Lower lobe of right lung (tissue), 2 donors: ENCODE results near the gene ALAS1. TPM values are rescaled to one million over a fixed set of nuclear protein-coding genes. Genes with fewer than 3 reads are reported as not detected.

ENCODE experiments used
- ATAC-seq, 2 donors: fragments of 200-7000 bp; cut with Tn5 transposase; one replicate each; pipeline ENCODE4 v1.9.1; 2020 to 2022; ENCODE audit warnings: mild to moderate bottlenecking in 2 of 2, moderate library complexity in 2 of 2
- DNase-seq: peaks from one replicate; pipeline ENCODE4 v3.0.0-alpha.2; 2020
- H3K27ac ChIP-seq: fragments of 200-600 bp; one replicate; pipeline ENCODE4 v1.8.0; 2022
- H3K27me3 ChIP-seq: fragments of 200-600 bp; one replicate; pipeline ENCODE4 v1.8.0; 2022; ENCODE audit warnings: low read depth
- H3K36me3 ChIP-seq: fragments of 200-600 bp; one replicate; pipeline ENCODE4 v1.8.0; 2022; ENCODE audit warnings: mild to moderate bottlenecking
- H3K4me1 ChIP-seq: fragments of 200-600 bp; one replicate; pipeline ENCODE4 v1.8.0; 2022
- H3K4me3 ChIP-seq: fragments of 200-600 bp; one replicate; pipeline ENCODE4 v1.8.0; 2022; ENCODE audit warnings: mild to moderate bottlenecking
- H3K9me3 ChIP-seq: fragments of 200-600 bp; one replicate; pipeline ENCODE4 v1.8.0; 2022
- CTCF ChIP-seq: fragments of 200-600 bp; IDR thresholded peaks from one replicate; pipeline ENCODE4 v1.8.0; 2022; ENCODE audit warnings: antibody characterized with exemption, mild to moderate bottlenecking
- intact Hi-C: fragments of 100-400 bp; cut with DNase I; formaldehyde crosslinking; loops from one replicate; pipeline ENCODE4 v1.11.0; 2022
- total RNA-seq: library from RNA; stranded (reverse); fragmentation: NEBNext Ultra II Directional; extraction: Animal tissue kit (Norgen Biotek cat#: 25700); gene quantifications from one replicate; pipeline ENCODE4 v1.2.1, GENCODE V29; 2021
- donor health status: DM: no; HTN: yes; CAD: no; lungs with severe emphysema.

ALAS1 gene
- total RNA-seq, 1 donor from 2014 or later: 103 TPM

GRCh38 chr3:52238761-52239701 is 41.1 kb downstream of the ALAS1 start, which contains the start of gene TWF2:
Gene TWF2, minus strand, starts transcription at chr3:52239158. Its CDS starts 142 bp downstream, at chr3:52239016.
- Histone ChIP-seq H3K27ac (peak within 1 kb of the TSS; percentile 93), H3K4me3 (peak within 1 kb of the TSS; percentile 99), H3K27me3 (no peaks in the 10 kb centered on the region), H3K9me3 (no peaks in the 10 kb centered on the region), H3K36me3 (peaks cover 11% of the 10 kb centered on the region), H3K4me1 (peaks cover 56% of the 10 kb centered on the region)
- DNase-seq (peak; percentile 87), ATAC-seq (peak; percentile 94 to 95)
- TF ChIP-seq CTCF: peak; percentile 46
- intact Hi-C loops: loop anchor here (10.0 kb wide), 1 partner anchor 96 kb away; no protein-coding TSS in a partner anchor

GRCh38 chr3:52240059-52240885 is 42.3 kb downstream of the ALAS1 start:
- DNase-seq: peak; percentile 64
- ATAC-seq: peak in 1 of 2 donors; percentile 16
- Histone ChIP-seq H3K4me3 (peak overlapping the region; percentile 99), H3K27ac (peak overlapping the region; percentile 93), H3K36me3 (no peaks in the 10 kb centered on the region), H3K4me1 (peaks cover 68% of the 10 kb centered on the region), H3K9me3 (no peaks in the 10 kb centered on the region), H3K27me3 (no peaks in the 10 kb centered on the region)
- no peak for TF ChIP-seq CTCF
- intact Hi-C loops: no loop called here

- DNase-seq: no peak
- no peak overlapping the region for H3K4me3 ChIP-seq
- intact Hi-C loops: no loop called here
- no peaks in the 10 kb centered on the region for H3K36me3 ChIP-seq
- no peaks in the 10 kb centered on the region for H3K9me3 ChIP-seq
- H3K27me3 ChIP-seq: no peaks in the 10 kb centered on the region
- peak overlapping the region; percentile 93 for H3K27ac ChIP-seq
- peaks cover 65% of the 10 kb centered on the region for H3K4me1 ChIP-seq
- TF ChIP-seq CTCF: no peak
- no peak for ATAC-seq
Measured at GRCh38 chr3:52240886-52241370, 43.0 kb downstream of the ALAS1 start.

- intact Hi-C loops: no loop called here
- DNase-seq (no peak), ATAC-seq (no peak)
- Histone ChIP-seq H3K9me3 (no peaks in the 10 kb centered on the region), H3K4me1 (peaks cover 65% of the 10 kb centered on the region), H3K4me3 (no peak overlapping the region), H3K27me3 (no peaks in the 10 kb centered on the region), H3K36me3 (no peaks in the 10 kb centered on the region), H3K27ac (no peak overlapping the region)
- TF ChIP-seq CTCF: no peak
Measured at GRCh38 chr3:52242039-52242438, 44.1 kb downstream of the ALAS1 start.
